HL-60/S4 treated with phorbol 12-myristate 13-acetate at 8.2 ng/mL for 4 days and 3 days (cell line): ENCODE results near the gene PARD3B.

ENCODE experiments used
- in situ Hi-C: fragments of 300-500 bp; cut with MboI; formaldehyde crosslinking; loops from 2 replicates; pipeline ENCODE4 v1.15.0; 2022; ENCODE audit warnings: low sequenced_read_pairs

Gene PARD3B

GRCh38 chr2:205041472-205042130, 496.3 kb downstream of the PARD3B start:
- in situ Hi-C loops = no loop called here

GRCh38 chr2:205043285-205043684, 498.0 kb downstream of the PARD3B start:
- in situ Hi-C loops = no loop called here

- in situ Hi-C loops = no loop called here
Observed at GRCh38 chr2:205045706-205046105, 500.4 kb downstream of the PARD3B start.

- in situ Hi-C loops = no loop called here
Observed at GRCh38 chr2:205047273-205047839, 502.1 kb downstream of the PARD3B start.

GRCh38 chr2:205051417-205051816, 506.1 kb downstream of the PARD3B start:
- in situ Hi-C loops = no loop called here

GRCh38 chr2:205052781-205053180, 507.5 kb downstream of the PARD3B start:
- in situ Hi-C loops = no loop called here

- in situ Hi-C loops = no loop called here
Observed at GRCh38 chr2:205053827-205054410, 508.6 kb downstream of the PARD3B start.

- in situ Hi-C loops = no loop called here
Observed at GRCh38 chr2:205054789-205055188, 509.5 kb downstream of the PARD3B start.

- in situ Hi-C loops = no loop called here
Observed at GRCh38 chr2:205055251-205055650, 510.0 kb downstream of the PARD3B start.

GRCh38 chr2:205056151-205056561, 510.9 kb downstream of the PARD3B start:
- in situ Hi-C loops = no loop called here

- in situ Hi-C loops = no loop called here
Observed at GRCh38 chr2:205058409-205058808, 513.1 kb downstream of the PARD3B start.

- in situ Hi-C loops = no loop called here
Observed at GRCh38 chr2:205060269-205060668, 515.0 kb downstream of the PARD3B start.

GRCh38 chr2:205066081-205066480, 520.8 kb downstream of the PARD3B start:
- in situ Hi-C loops = no loop called here

GRCh38 chr2:205069928-205070327, 524.7 kb downstream of the PARD3B start:
- in situ Hi-C loops = no loop called here

- in situ Hi-C loops = no loop called here
Observed at GRCh38 chr2:205070889-205071288, 525.6 kb downstream of the PARD3B start.

- in situ Hi-C loops = no loop called here
Observed at GRCh38 chr2:205073433-205074020, 528.3 kb downstream of the PARD3B start.

GRCh38 chr2:205076405-205076804, 531.1 kb downstream of the PARD3B start:
- in situ Hi-C loops = no loop called here

- in situ Hi-C loops = no loop called here
Observed at GRCh38 chr2:205077159-205077558, 531.9 kb downstream of the PARD3B start.

- in situ Hi-C loops = no loop called here
Observed at GRCh38 chr2:205078762-205079161, 533.5 kb downstream of the PARD3B start.

GRCh38 chr2:205079173-205079572, 533.9 kb downstream of the PARD3B start:
- in situ Hi-C loops = no loop called here

- in situ Hi-C loops = no loop called here
Observed at GRCh38 chr2:205086662-205087061, 541.4 kb downstream of the PARD3B start.

GRCh38 chr2:205087862-205088261, 542.6 kb downstream of the PARD3B start:
- in situ Hi-C loops = no loop called here
